Prostate gland (tissue), 2 donors: ENCODE results near the gene GTPBP2. TPM values are rescaled to one million over a fixed set of nuclear protein-coding genes. Genes with fewer than 3 reads are reported as not detected.
"Not testable (repeated sequence)": the region's sequence is repeated elsewhere in the genome, so short reads cannot be mapped to it uniquely, and the experiment has no call there.

ENCODE experiments used
- DNase-seq: peaks from one replicate; pipeline ENCODE4 v3.0.0-alpha.2; 2019; ENCODE audit warnings: low spot score
- H3K27ac ChIP-seq, 2 donors: fragments of 200-600 bp; sonication (generic); 2 replicates each; pipeline ENCODE4 v1.5.1; 2017 to 2019
- H3K27me3 ChIP-seq: fragments of 200-600 bp; sonication (generic); replicated peaks from 2 replicates; pipeline ENCODE4 v1.5.1; 2019; ENCODE audit not compliant: insufficient read depth
- H3K36me3 ChIP-seq, 2 donors: fragments of 200-600 bp; sonication (generic); 1 replicate in 1 of 2; 2 replicates in 1 of 2; pipeline versions ENCODE4 v1.5.1 to v1.8.1; 2017 to 2019
- H3K4me1 ChIP-seq: fragments of 200-600 bp; sonication (generic); replicated peaks from 2 replicates; pipeline ENCODE4 v1.5.1; 2019
- H3K4me3 ChIP-seq, 2 donors: fragments of 200-600 bp; sonication (generic); 2 replicates each; pipeline ENCODE4 v1.5.1; 2017 to 2019
- H3K9me3 ChIP-seq: fragments of 200-600 bp; sonication (generic); 2 replicates; pipeline ENCODE4 v1.5.1; 2017
- POLR2A ChIP-seq: fragments of 450-650 bp; IDR thresholded peaks from one replicate; pipeline ENCODE4 v1.6.1; 2016; ENCODE audit warnings: antibody characterized with exemption, mild to moderate bottlenecking
- POLR2AphosphoS5 ChIP-seq: sonication (generic); formaldehyde crosslinking; IDR thresholded peaks from one replicate; pipeline ENCODE4 v1.6.1; 2017; ENCODE audit warnings: antibody characterized with exemption
- WGBS: methylation state at CpG from one replicate; pipeline ENCODE4 v1.1.5; 2018; 5-methylcytosine and 5-hydroxymethylcytosine counted together
- intact Hi-C: fragments of 100-400 bp; cut with DNase I; formaldehyde crosslinking; loops from one replicate; pipeline ENCODE4 v1.14.2; 2022
- total RNA-seq, 2 donors: library from RNA; depleted of rRNA; stranded (reverse); fragments of >200 nt; gene quantifications; one replicate each; pipeline ENCODE4 v1.1.0, GENCODE V29; 2016
- TF ChIP-seq, protein P1 (sequence below), 4 experiments: fragments of 200-600 bp in 2 of 4; fragments of 450-650 bp in 2 of 4; sonication (generic) in 2 of 4; IDR thresholded peaks; 1 replicate in 3 of 4; 2 replicates in 1 of 4; pipeline ENCODE4 v1.5.1; 2016 to 2019; ENCODE audit warnings: antibody characterized with exemption in 4 of 4, mild to moderate bottlenecking in 2 of 4, moderate library complexity in 2 of 4

The GTPBP2 gene
- total RNA-seq, 2 donors from 2014 or later = 22.4 to 54.9 TPM

DNA sequence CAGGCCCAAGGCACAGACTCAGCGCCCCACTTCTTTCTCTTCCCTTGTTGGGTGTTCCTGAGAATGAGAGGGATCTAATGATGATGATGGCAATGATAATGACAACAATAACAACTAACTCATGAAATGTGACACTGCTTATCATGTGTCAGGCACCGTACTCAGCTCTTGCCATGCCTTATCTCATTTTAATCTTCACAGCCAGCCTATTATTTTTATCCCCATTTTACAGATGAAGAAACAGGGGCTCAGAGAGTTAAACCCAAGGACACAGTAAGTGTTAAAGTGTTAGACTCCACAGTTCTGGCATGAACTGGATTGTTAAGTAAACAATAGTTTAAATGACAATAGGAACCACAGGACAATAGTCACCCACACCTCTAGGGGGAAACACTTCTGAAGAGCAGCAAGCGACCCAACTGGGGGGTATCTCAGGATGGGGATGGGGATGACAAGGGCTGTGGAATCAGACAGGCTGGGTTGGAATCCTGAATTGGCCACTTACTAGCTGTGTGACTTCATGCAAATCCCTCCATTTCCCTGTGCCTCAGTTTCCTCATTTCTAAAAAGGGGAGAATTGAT, 28.2 kb upstream of the GTPBP2 start:
- Histone ChIP-seq H3K4me3 (no peak overlapping the region), H3K36me3 (no peaks in the 10 kb centered on the region), H3K27ac (no peak overlapping the region), H3K27me3 (no peaks in the 10 kb centered on the region), H3K9me3 (no peaks in the 10 kb centered on the region), H3K4me1 (no peaks in the 10 kb centered on the region)
- no peak for DNase-seq
- no peak for TF ChIP-seq POLR2AphosphoS5
- no peak for TF ChIP-seq POLR2A
- TF ChIP-seq, protein P1, sequence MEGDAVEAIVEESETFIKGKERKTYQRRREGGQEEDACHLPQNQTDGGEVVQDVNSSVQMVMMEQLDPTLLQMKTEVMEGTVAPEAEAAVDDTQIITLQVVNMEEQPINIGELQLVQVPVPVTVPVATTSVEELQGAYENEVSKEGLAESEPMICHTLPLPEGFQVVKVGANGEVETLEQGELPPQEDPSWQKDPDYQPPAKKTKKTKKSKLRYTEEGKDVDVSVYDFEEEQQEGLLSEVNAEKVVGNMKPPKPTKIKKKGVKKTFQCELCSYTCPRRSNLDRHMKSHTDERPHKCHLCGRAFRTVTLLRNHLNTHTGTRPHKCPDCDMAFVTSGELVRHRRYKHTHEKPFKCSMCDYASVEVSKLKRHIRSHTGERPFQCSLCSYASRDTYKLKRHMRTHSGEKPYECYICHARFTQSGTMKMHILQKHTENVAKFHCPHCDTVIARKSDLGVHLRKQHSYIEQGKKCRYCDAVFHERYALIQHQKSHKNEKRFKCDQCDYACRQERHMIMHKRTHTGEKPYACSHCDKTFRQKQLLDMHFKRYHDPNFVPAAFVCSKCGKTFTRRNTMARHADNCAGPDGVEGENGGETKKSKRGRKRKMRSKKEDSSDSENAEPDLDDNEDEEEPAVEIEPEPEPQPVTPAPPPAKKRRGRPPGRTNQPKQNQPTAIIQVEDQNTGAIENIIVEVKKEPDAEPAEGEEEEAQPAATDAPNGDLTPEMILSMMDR (IDR thresholded peaks at IDR 0.05) = no peak
- intact Hi-C loops = no loop called here
- WGBS = 84% methylated on average over 3 of the region's 3 CpGs

DNA sequence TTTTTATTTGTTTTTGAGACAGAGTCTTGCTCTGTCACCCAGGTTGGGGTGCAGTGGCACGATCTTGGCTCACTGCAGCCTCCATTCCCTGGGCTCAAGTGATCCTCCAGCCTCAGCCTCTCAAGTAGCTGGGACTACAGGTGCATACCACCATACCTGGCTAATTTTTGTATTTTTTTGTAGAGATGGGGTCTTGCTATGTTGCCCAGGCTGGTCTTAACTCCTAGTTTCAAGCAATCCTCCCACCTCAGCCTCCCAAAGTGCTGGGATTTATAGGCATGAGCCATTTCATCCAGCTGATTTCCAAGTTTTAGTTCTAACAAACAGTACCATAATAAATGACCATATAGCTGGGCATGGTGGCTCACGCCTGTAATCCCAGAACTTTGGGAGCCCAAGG, 23.8 kb upstream of the GTPBP2 start:
- H3K4me1 ChIP-seq, DNase-seq, intact Hi-C loops, H3K27ac ChIP-seq, H3K4me3 ChIP-seq, H3K36me3 ChIP-seq, H3K9me3 ChIP-seq, H3K27me3 ChIP-seq: not testable (repeated sequence)
- WGBS = 89% methylated on average over 2 of the region's 2 CpGs

DNA sequence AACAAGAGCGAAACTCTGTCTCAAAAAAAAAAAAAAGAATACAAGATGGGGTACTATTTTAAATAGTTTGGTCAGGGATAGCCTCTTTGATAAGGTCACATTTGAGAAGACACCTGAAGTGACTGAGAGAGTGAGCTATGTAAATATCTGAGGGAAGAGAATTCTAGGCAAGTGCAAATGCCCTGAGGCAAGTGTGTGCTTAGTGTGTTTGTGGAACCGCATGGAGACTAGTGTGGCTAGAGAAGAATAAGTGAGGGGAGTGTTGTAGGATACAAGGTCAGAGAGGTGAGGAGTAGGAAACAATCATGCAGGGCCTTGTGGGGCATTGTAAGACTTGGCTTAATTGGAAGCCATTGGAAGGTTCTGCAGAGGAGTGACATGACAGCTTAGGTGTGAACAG, 19.2 kb upstream of the GTPBP2 start:
- TF ChIP-seq POLR2AphosphoS5 = no peak
- TF ChIP-seq POLR2A = no peak
- TF ChIP-seq, protein P1 (IDR thresholded peaks at IDR 0.05) = no peak
- DNase-seq = no peak
- no peaks in the 10 kb centered on the region for H3K27me3 ChIP-seq

DNA sequence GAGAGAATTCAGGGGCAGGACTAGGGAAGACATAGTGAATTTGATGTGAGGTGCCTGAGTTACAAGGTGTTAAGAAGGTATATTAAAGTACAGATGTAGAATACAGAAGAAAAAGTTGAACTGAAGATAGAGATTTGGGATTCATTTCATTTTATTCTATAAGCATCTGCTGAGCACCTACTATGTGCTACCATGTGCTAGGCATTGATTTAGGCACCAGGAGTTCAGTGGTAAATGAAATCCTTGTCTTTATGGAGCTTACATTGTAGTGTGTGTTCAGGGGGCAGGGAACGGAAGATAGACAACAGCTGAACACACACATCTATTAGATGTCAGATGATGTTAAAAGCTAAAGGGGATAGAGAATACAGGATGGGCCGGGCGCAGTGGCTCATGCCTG, 18.5 kb upstream of the GTPBP2 start:
- Histone ChIP-seq H3K4me1 (no peaks in the 10 kb centered on the region), H3K27ac (no peak overlapping the region), H3K4me3 (no peak overlapping the region), H3K27me3 (no peaks in the 10 kb centered on the region), H3K36me3 (no peaks in the 10 kb centered on the region), H3K9me3 (no peaks in the 10 kb centered on the region)
- TF ChIP-seq POLR2A (no peak), POLR2AphosphoS5 (no peak)
- TF ChIP-seq, protein P1 (IDR thresholded peaks at IDR 0.05) = no peak
- intact Hi-C loops = no loop called here
- no peak for DNase-seq
- 90% methylated on average over 3 of the region's 3 CpGs for WGBS

More for the DNA sequence above, 19.2 kb upstream of the GTPBP2 start:
- H3K9me3 ChIP-seq = no peaks in the 10 kb centered on the region
- H3K36me3 ChIP-seq = no peaks in the 10 kb centered on the region
- H3K27ac ChIP-seq = no peak overlapping the region
- 89% methylated on average over 2 of the region's 2 CpGs for WGBS
- intact Hi-C loops = no loop called here
- no peaks in the 10 kb centered on the region for H3K4me1 ChIP-seq
- H3K4me3 ChIP-seq = no peak overlapping the region

DNA sequence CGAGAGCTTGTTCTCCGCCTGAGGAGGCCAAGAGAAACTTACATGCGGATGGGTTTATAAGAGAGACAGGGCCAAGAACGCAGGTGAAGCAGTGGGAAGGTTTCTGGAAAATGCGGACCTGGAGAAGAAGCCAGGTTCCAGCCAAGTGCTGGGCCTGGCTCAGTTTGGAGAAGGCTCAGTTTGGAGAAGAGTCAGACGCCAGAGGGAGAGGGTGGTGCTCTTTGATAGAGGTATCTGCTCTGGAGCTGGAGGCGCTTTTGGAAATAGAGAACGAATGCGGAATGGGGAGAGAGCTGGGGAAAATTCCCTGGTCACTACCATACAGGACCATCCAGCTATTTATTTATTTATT, 16.5 kb upstream of the GTPBP2 start:
- H3K4me1 ChIP-seq = no peaks in the 10 kb centered on the region
- H3K9me3 ChIP-seq = no peaks in the 10 kb centered on the region
- TF ChIP-seq POLR2AphosphoS5 (no peak), POLR2A (no peak)
- TF ChIP-seq, protein P1 (IDR thresholded peaks at IDR 0.05) = no peak
- H3K4me3 ChIP-seq = peak overlapping the region; percentile 19 to 32
- DNase-seq = no peak
- peak overlapping the region; percentile 24 to 46 for H3K27ac ChIP-seq
- 14% methylated on average over 9 of the region's 9 CpGs for WGBS
- intact Hi-C loops = no loop called here
- H3K27me3 ChIP-seq = no peaks in the 10 kb centered on the region
- no peaks in the 10 kb centered on the region for H3K36me3 ChIP-seq
